GM19397 (cell line): Measurements from ENCODE around the gene ZBTB39.
"Not testable (repeated sequence)": the region's sequence is repeated elsewhere in the genome, so short reads cannot be mapped to it uniquely, and the experiment has no call there.

Source experiments
- ATAC-seq: cut with Tn5 transposase; IDR thresholded peaks from one replicate; pipeline ENCODE4 v1.9.1; 2021; ENCODE audit warnings: mild to moderate bottlenecking, moderate library complexity; ENCODE audit not compliant: unreplicated experiment

ZBTB39 gene

GRCh38 chr12:57004651-57005050 is 1.7 kb downstream of the ZBTB39 start:
- no peak for ATAC-seq

- ATAC-seq = no peak
These were observed 3.0 kb downstream of the ZBTB39 start for GRCh38 chr12:57003395-57003794.

DNA sequence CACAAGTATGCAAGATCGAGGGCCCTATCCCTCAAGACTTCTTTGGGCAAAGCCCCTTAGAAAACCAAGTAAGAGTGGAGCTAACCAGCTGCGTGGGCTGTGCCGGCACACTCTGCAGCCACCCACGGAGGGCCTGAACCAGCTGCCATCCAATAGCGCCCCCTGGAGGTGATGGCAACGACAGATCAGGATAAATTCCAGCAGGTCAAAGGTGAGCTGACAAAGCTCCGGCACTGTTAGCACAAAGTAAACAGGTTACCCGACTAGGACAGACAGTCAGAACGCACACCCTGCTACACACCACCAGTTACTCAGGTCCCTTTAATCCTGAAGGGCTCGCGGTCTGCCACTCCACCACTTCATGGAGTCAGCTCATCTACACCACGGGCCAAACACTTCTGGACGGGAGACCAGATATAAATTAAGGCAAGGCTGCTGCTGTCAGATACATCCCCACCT is 4.9 kb downstream of the ZBTB39 start:
- no peak for ATAC-seq

DNA sequence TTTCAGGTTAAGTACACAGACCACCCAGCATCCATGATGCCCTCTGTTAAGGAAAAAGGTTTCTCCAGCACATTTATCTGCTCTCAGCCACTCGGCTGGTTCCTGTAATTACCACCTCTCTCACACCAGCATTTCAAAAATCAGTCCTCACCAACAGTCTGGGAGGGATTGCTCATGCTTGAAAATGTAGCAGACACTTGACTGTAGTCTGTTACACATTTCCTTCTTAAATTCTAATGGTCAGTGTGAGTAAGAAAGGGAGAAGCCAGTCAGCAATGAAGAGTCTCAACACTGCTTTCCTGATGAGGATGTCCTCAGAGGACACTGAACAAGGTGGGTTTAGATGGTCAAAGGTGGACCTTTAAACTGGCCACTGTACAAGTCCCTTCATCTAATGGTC is 6.0 kb downstream of the ZBTB39 start:
- ATAC-seq = no peak

DNA sequence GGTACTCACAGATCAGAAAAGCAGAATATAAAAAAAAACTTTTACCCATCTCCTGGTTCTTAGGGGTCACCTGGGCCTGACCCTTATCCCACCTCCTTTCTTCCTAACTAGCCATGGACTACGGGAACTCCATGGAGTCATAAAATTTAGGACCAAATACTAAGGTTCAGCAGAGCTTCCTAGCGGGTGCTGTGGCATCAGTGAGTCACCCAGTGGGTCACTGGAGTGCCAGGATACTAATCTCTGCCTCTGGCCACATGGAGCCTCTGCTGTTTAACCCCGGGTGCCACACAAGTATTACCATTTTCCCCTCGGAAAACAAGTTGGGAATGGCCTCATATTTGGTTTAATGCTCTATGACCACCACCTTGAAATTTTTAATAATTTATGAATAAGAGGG is 6.9 kb downstream of the ZBTB39 start:
- ATAC-seq = no peak

DNA sequence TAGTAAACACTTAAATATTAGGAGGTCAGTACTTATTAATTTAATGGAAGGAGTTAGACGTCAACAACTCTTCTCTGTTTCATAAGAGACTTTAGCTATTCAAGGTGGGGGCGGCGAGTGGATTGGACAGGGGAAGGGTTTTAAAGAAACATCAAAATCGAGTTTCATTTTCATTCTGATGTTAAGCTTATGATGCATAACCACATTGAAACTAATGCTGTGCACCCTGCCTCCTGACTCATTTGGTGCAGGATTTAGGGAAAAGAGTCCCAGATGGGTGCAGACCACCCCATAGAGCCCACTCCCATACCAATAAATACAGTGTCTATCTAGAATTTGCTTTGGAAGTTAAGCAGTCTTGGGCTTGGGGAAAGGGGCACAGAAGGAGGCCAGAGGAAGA is 7.4 kb downstream of the ZBTB39 start:
- no peak for ATAC-seq

GRCh38 chr12:56998316-56998715 is 8.0 kb downstream of the ZBTB39 start:
- no peak for ATAC-seq

- no peak for ATAC-seq
These were observed 9.4 kb downstream of the ZBTB39 start for GRCh38 chr12:56996793-56997545.

DNA sequence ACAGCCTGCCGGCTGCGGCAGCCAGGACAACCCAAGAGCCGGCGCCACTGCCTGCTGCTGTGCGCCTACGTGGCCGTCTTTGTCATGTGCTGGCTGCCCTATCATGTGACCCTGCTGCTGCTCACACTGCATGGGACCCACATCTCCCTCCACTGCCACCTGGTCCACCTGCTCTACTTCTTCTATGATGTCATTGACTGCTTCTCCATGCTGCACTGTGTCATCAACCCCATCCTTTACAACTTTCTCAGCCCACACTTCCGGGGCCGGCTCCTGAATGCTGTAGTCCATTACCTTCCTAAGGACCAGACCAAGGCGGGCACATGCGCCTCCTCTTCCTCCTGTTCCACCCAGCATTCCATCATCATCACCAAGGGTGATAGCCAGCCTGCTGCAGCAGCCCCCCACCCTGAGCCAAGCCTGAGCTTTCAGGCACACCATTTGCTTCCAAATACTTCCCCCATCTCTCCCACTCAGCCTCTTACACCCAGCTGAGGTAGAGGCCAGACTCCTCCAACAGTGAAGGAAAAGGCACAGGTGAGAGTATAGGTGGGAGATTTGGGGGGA is 10.3 kb downstream of the ZBTB39 start:
- no peak for ATAC-seq

DNA sequence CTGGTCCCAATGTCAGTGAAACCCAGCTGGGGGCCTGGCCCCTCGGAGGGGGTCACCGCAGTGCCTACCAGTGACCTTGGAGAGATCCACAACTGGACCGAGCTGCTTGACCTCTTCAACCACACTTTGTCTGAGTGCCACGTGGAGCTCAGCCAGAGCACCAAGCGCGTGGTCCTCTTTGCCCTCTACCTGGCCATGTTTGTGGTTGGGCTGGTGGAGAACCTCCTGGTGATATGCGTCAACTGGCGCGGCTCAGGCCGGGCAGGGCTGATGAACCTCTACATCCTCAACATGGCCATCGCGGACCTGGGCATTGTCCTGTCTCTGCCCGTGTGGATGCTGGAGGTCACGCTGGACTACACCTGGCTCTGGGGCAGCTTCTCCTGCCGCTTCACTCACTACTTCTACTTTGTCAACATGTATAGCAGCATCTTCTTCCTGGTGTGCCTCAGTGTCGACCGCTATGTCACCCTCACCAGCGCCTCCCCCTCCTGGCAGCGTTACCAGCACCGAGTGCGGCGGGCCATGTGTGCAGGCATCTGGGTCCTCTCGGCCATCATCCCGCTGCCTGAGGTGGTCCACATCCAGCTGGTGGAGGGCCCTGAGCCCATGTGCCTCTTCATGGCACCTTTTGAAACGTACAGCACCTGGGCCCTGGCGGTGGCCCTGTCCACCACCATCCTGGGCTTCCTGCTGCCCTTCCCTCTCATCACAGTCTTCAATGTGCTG is 11.0 kb downstream of the ZBTB39 start:
- ATAC-seq = no peak

DNA sequence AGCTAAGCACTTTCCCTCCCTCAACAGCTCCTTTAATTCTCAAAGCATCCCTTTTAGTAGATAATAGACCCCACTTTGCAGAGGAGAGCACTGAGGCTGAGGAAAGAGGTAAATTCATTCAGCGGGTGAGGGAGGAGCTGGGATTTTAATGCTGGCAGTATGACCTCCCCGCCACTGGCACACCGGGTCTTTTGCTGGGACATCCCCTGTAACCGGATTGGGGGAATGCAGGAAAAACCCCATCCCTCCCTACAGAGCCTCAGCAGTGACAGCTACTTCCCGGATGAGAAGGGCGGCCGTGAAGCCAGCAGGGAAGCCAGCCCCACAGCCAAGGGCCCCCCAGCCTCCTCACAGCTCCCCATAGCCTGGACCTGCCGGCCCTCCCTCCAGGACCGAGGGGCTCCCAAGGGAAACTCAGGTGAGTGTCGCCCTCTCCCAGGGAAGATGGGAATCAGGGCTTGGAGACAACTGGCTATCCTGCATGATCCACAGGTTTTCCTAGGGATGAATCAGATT is 12.1 kb downstream of the ZBTB39 start:
- ATAC-seq = no peak

DNA sequence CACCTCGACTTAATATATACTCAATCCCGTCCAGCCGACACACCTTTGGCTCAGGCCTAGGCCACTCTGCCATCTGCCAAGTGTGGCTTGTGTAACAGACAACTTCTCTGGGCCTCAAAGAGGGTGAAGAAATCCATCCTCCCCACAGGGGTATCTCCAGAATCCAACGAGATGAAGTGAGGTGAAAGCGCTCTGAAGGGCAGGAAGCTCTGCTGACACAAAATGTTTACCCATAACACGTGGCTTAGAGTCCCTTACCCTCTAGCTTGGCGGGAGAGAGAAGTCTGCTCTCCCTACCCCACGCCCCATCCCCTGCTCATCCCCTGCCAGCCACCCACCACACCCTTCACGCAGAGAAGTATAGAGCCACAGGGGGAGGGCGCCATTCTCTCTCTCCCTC is 13.0 kb downstream of the ZBTB39 start:
- no peak for ATAC-seq

DNA sequence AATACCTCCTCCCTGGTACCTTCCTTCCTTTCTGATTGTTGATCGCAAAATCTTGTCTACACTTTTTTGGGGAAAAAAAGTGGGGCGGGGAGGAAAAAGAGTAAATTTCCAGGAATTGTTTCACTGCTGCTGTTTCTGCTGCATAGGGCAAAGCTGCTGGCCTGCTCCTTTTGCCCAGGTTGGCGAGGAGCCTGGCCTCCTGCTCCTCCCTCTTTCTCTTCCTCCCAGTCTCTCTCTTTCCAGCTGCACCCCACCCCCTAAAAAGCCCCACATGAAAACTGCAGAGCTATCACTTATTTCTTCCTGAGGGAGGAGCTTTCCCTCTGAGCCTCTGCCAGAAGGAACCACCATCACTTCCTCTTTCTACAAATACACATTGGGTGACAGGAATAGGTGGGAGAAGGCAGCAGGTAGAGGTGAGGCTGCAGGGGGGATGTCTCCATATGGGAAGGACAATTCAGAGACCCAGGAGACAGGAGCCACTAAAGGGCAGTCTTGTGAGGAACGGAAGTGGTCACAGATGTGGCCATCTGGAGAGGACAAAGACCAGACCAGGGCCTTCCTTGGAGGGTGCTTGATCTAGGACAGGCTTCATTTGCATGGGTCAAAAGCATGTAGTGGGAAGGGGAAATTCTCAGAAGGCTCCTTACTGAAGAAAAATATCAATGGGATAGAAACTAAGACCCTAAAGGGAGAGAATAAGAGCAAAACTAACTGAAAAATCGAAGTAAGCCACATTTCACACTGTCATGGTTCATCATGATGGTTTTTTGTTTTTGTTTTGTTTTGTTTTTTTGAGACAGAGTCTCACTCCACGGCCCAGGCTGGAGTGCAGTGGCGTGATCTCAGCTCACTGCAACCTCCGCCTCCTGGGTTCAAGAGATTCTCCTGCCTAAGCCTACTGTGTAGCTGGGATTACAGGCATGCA is 14.8 kb downstream of the ZBTB39 start:
- no peak for ATAC-seq

DNA sequence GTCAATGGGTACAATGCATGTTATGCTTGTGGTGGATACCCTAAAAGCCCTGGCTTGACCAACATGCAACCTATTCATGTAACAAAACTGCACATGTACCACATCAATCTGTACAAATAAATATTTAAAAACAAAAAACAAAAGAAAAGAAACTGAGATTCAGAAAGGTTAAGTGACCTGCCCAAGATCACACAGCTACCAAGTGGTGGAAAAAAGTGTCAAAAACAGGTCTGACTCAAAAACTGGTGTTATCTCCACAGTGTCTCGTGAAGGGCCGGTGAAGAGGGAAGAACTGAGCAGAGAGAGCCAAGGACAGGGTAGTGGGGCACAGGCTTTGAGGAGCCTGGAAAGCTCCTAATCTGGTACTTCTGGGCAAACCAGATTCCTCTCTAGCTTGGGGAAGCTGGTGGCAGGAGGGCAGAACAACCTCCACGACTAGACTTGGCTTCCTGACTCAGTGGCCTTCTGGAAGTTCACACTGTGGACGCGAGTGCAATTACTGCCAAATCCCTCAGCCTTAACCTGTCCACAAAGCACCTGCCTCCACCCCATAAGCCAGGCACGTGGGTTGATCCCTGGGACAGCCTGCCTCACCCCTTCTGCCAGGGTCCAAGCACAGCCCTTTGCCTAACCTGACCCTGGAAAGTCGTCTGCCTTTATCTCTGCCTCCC is 15.6 kb downstream of the ZBTB39 start:
- ATAC-seq = no peak

- no peak for ATAC-seq
These were observed 16.3 kb downstream of the ZBTB39 start for GRCh38 chr12:56989861-56990610.

GRCh38 chr12:56988207-56988739 is 18.1 kb downstream of the ZBTB39 start:
- ATAC-seq = no peak

GRCh38 chr12:56987551-56988053 is 18.7 kb downstream of the ZBTB39 start:
- ATAC-seq = no peak

DNA sequence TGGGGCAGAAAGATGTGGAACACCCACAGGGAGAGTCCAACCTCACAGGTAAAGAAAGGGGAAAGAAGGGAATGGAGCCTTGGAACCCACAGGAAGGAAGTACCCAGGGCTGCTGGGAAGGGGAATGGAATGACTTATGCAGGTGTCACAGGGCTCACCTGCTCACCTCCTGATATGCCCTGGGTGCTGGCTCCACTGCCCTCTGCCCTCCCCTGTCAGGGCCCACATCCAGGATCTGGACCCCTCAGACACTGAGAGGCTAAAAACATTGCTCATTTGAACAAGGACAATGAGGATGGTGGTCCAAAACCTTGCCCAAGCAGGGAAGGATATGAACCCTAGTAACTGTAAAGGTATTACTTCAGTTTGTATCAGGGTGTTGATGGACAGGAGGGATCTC is 19.3 kb downstream of the ZBTB39 start:
- no peak for ATAC-seq

DNA sequence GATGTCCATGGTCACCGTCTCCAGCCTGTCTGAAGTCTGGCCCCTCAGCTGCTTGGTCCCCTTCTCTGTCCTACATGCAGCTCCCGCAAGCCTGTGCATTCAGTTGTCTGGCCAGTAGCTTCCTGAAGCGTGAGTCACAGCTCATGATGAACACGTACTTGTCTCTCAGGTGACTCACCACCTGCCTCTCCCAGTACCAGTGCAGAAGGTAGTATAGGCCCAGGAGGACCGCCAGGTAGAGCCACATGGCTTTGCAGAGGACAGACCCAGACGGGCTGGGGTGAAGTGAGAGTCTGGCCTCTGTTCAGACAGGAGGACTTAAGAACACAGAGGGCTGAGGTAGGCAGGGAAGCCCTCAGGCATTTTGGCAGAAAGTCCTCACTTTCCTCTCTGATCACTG is 20.6 kb downstream of the ZBTB39 start:
- not testable (repeated sequence) for ATAC-seq
